ENCODE results near the gene YPEL3.

Gene YPEL3

DNA sequence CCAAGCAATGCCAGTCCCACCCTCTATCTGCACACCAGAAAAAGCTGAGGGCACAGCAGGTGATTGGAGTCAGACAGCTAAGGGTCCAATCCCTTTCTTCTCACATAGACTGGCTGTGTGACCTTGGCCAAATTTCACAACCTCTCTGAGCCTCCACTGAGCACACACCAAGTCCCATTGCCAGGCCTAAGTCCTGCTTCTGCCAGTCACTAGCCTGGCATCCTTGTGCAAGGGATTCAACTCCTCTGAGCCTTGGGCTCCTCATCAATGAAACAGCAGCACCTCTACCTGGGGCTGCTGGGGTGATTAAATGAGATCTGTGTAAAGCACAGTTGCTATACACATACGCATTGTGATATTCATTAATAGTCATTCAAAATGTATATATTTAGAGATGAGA is 49.4 kb downstream of the YPEL3 start:
- TF ChIP-seq, protein P1, sequence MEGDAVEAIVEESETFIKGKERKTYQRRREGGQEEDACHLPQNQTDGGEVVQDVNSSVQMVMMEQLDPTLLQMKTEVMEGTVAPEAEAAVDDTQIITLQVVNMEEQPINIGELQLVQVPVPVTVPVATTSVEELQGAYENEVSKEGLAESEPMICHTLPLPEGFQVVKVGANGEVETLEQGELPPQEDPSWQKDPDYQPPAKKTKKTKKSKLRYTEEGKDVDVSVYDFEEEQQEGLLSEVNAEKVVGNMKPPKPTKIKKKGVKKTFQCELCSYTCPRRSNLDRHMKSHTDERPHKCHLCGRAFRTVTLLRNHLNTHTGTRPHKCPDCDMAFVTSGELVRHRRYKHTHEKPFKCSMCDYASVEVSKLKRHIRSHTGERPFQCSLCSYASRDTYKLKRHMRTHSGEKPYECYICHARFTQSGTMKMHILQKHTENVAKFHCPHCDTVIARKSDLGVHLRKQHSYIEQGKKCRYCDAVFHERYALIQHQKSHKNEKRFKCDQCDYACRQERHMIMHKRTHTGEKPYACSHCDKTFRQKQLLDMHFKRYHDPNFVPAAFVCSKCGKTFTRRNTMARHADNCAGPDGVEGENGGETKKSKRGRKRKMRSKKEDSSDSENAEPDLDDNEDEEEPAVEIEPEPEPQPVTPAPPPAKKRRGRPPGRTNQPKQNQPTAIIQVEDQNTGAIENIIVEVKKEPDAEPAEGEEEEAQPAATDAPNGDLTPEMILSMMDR (conservative IDR thresholded peaks at IDR 0.05), result no peak

DNA sequence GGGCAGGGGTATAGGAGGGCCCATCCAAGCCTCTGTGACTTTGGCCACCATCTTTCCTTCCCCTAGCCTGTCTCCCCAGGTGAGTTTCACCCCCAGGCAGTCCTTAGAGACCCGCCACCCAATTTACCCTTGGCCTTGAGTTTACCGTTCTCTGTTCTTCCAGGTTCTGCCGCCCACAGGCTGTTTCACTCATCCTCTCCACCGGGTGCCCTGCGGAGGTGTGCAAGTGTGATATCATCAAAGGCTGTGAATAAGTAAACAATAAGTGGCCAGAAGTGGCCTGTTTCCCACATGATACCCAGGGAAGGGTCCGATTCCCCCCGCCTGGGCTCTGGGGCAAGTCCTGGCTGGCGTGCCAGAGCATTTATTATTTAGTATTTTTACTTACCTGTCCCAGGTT is 49.8 kb downstream of the YPEL3 start:
- TF ChIP-seq, protein P1 (conservative IDR thresholded peaks at IDR 0.05), result no peak
- no peak overlapping the region for H3K27ac ChIP-seq

More for the DNA sequence above, 49.4 kb downstream of the YPEL3 start:
- no peak overlapping the region for H3K27ac ChIP-seq

Data from VCaP (cell line).